Measurements from ENCODE around the gene PDE6H.

The PDE6H gene

DNA sequence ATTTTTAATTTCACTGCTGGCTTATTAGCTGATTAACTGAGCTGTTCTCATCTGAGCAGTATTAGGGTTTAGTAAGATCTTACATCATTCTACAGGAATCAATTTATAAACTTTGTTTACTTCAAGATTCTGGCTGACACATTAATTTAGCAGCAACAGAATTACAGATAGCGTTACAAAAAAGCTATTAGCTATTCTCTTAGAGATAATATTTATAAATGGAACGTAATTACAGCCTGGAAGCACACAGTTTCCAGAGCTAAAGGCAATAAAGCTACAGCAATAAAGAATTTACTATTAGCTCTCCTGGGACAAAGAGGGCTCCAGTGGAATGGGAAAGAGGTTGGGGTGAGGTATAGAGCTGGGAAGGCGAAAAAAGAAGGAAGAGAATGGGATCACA lies 34.7 kb downstream of the PDE6H start:
- no peak for DNase-seq

DNA sequence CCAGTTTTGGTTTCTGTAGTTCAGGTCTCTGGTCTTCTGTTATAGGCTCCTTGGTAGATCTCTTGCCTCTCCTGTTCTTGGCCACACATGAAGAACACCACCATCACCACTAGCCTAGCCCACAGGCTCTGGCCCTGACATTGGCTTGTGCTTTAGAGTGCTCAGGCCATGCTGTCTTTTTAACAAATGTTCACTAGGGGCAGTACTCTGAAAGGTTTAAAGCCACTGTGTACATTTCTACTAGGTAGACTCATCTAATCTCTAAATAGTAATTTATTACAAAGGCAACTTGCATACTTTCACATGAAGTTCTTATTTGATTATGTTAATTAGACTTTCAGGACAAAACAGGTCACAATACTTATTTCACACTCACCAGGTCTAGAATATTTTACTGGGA lies 38.3 kb downstream of the PDE6H start:
- no peak for DNase-seq

- no peak for DNase-seq
Observed at GRCh38 chr12:15013634-15014179, 40.9 kb downstream of the PDE6H start.

GRCh38 chr12:15014708-15015107 lies 41.9 kb downstream of the PDE6H start:
- no peak for DNase-seq

- DNase-seq, result no peak
Observed at GRCh38 chr12:15015121-15015520, 42.3 kb downstream of the PDE6H start.

DNA sequence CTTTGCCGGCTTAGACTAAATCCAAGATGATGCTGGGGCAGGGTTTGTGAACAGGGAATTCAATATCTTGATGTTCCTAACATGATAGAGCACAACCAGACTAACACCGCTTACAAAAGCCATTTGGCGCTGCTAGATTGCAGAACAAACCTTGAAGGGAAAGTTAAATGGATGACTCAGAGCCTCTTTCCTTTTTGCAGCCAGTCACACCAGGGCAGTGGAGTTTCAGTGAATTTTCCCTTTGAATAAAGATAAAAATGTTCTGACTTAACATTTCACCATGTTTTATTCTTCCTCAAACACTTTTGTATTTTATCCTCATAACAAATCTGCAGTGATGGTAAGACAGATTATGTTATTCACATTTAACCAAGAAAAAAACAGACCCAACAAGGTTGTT lies 47.3 kb downstream of the PDE6H start:
- no peak for DNase-seq
